ENCODE measurements around the gene KITLG.
"Not testable (repeated sequence)": the region's sequence is repeated elsewhere in the genome, so short reads cannot be mapped to it uniquely, and the experiment has no call there.

KITLG gene

DNA sequence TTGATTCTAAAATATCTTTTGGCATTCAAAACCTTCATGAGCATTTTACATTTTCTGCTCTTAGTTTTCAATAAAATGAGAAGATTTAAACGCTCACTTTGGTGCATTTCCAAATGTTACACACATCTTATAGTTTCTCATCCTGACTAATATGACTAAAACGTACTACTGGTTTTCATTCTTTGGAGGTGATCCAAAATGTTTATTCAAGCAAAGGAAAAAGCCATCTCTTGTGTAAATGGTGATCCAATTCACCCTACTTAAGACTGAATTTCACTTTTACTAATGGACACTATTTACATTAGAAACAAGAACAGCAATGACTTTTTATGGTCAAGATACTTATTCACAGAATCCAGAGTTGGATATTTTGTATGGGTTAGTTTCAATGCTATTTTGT, 86.6 kb downstream of the KITLG start:
- DNase-seq (ENCODE audit: low spot score), result peak; percentile 45

DNA sequence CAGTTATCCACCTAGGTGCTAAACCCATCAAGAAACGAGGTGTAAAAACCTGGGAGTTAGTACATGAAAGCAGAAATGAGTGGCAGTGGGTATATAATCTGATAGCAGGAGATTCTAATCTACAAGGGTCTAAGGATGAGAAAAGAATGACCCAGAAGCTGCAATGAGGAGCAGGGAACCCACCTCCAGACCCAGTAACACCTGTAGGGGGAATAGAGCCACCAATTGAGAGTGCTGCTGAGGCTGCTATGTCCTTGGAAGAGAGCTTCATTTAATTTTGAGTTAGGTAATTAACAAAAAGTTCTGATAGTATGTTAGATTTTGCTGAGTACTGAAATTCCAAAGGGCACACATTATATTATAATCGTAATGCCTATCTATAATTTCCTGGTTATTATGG, 89.8 kb downstream of the KITLG start:
- no peak for DNase-seq (ENCODE audit: low spot score)

DNA sequence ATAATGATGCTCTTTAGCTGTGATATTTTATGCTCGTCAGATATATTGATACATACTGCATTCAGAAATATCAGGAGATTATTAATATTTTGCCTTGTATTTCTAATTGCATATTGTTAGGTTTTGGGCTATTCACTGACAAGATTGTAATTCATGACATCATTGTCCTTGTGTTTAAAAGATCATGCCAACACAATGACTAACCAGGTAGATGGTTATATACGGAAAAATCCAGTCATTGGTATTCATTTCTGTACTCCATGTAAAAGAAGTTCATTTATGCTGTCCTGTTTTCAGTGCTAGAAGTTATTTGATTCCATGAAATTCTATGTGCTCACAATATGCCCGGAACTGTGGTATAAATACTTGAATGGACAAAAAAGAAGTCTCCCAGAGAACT, 107.5 kb downstream of the KITLG start:
- peak; percentile 22 for DNase-seq (ENCODE audit: low spot score)

DNA sequence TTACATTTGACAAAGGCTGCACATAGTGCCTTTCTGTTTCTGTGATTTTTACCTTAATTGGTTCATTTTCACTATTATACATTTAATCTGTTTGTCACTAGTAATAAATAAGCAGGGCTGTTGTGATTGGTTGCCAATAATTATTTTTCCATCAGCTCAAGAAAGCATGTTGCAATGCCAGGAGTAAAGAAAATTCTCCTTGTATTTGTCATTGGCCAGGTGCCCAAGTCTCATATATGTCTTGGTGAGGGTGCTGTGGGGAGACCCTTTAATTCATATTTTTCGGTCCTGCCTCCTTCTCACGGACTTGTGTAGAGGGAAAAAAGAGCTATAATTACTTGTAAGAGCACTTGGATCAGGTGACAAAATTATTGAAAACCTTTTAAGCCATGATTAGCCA, 108.0 kb downstream of the KITLG start:
- no peak for DNase-seq (ENCODE audit: low spot score)

DNA sequence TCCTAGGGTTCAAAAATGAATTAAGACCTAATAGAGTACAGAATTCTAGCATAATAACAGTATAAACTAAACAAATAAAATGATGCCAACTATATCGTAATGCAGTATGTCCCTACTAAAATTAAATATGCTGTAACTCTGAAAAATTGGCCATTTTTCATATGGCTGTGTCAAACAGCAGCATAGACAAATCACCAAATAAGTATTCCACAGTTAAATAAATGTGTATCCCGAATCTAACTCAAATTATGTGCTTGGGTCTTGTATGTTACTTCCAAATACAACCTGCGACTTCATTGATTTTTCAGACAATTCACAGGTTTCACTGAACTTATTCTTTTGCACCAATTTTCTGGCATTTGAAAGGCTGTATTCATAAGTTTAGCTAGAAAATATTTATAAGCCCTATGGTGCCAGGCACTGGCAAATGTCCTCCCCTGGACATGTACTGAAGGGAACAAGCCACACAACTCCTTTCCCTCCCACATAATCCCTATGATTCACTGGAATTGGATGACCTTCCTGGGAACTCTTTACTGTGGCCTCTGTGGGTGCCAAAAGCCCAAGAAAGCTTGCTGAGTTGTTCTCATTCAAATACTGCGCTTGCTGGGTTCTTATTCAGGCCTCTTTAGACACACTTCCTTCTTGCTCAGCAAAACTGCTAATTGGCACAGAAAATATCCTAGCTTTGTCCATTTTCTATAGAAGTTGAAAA, 108.8 kb downstream of the KITLG start:
- peak; percentile 78 for DNase-seq (ENCODE audit: low spot score)

DNA sequence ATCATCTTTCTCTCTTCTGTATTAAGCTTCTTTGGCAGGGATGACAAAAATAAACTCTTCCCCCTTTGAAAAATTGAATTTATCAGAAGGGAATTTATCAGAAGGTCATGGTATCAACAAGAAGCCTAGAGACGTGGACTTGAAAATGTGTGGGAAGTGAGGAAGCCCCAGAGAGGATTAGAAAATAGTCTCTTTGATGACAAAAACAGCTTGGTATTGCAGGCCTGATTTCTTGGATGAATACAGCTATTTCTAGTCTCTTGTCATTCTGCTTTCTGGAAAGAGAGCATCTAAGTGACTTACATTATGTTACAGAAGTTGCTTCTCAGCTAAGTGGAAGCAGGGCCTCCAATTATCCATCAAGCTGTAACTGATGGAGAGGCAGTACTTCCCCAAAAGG, 111.1 kb downstream of the KITLG start:
- no peak for DNase-seq (ENCODE audit: low spot score)

DNA sequence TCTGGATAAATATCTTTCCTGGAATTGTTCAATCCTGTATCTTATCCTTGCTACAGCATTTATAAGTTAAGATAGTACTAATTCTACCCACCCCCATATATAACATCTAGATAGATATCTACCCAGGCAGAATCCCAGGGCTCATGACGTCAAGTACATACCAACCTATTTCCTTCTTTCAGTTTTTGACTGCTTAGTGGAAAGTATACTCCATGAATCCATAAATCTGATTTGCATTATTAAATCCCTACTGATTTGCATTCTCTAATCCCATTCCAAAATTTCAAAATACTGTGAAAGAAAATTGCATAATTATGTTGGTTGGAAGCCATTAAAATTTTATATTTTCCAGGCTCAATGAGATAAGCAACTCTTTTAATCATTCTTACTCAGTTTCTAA, 111.7 kb downstream of the KITLG start:
- no peak for DNase-seq (ENCODE audit: low spot score)

DNA sequence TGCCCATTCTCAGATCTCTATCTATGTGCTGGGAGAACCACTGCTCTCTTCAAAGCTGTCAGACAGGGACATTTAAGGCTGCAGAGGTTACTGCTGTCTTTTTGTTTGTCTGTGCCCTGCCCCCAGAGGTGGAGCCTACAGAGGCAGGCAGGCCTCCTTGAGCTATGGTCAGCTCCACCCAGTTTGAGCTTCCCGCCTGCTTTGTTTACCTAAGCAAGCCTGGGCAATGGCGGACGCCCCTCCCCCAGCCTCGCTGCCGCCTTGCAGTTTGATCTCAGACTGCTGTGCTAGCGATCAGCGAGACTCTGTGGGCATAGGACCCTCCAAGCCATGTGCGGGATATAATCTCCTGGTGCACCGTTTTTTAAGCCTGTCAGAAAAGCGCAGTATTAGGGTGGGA, 113.6 kb downstream of the KITLG start:
- DNase-seq (ENCODE audit: low spot score), result not testable (repeated sequence)

DNA sequence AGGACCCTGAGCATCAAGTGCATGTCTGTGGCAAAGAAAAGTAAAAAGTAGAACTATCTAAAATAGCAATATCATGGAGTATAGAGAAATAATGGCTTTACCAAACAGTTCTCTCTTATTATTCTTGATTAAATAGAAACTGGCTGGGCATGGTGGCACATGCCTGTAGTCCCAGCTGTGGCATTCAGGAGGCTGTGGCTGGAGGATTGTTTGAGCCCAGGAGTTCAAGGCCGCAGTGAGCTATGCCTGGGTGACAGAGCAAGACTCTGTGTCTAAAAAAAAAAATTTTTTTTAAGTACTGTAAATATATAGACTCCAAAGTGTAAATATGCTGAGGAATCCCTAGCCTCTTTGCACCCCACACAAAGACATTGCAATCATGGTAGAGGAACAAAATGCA, 121.9 kb downstream of the KITLG start:
- DNase-seq (ENCODE audit: low spot score), result no peak

DNA sequence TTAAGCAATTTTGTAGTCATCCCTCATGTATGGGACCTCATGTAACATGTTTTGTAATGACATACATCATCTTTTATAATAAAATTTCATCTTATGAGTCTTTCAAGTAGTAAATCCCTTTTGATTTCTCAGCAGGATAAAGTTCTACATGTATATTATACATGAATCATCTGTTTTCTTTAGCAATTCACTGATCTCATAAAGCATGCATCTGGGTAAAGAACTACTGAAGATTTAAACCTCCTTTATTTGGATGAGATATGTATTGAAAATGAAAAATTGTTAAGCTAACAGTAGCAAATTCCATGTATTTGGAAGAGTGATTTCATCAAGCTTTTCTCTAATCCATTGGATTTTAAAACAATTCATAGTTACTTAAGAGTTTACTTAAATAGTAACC, 126.9 kb downstream of the KITLG start:
- no peak for DNase-seq (ENCODE audit: low spot score)

DNA sequence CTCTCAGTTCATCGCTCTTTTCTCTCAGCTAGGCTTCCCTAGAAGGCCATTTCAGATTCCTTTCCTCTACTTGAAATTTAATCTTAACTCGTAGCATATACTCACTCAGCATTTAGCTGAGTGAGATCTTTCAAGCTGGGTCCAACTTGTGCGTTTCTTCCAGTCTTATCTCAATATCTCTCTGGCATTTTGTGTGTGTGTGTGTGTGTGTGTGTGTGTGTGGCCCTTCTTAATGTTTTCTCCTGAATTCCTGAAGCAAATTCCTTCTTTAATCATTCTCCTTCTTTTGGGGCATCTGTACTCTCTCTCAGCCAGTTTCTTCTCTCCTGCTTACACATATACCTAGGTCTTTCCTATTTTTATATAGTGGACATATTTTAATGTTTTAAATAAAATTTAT, 129.1 kb downstream of the KITLG start:
- no peak for DNase-seq (ENCODE audit: low spot score)

DNA sequence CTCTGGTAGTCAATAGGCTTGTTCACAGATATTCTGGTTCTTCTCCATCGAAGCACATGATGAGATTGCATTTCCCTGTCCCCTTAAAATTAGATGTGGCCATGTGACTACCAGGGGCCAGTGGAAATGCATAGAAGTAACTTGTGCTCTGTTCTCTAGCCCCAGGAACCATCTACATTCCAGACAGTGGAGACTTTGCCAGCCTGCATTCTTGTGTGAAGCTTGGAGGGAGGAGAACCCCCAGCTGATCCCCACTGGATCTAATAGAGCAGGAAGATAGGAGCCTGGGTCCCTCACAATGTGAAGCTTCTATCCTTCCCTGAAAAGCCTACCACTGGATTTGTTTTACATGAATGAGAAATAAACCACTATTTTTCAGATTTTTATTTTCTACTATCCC, 130.1 kb downstream of the KITLG start:
- DNase-seq (ENCODE audit: low spot score), result no peak

DNA sequence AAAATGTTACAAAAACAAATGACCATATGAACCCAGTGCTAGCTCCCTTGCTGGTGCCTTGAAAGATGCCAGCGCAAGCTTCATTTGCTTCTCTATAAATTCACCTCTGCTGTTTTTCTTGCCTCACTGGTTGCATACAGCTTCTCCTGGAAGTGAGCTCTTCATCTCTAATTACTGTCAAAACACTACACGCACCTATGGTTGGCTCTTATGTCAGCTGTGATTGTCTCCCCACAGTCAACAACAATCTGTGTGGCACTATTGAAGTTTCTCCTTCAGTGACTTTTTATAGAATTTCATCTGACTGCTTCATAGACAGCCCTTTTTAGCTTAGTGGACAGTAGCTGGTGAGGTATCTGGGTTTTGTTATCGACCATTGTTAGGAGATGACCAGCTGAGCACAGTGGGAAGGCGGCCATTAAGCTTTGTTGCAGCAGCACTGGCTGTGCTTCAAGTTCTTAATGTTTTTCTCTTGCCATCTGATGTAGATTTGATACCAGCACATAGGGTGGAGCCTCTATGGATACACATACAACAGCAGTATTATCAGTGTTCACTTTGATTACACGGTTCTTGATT, 131.8 kb downstream of the KITLG start:
- no peak for DNase-seq (ENCODE audit: low spot score)

DNA sequence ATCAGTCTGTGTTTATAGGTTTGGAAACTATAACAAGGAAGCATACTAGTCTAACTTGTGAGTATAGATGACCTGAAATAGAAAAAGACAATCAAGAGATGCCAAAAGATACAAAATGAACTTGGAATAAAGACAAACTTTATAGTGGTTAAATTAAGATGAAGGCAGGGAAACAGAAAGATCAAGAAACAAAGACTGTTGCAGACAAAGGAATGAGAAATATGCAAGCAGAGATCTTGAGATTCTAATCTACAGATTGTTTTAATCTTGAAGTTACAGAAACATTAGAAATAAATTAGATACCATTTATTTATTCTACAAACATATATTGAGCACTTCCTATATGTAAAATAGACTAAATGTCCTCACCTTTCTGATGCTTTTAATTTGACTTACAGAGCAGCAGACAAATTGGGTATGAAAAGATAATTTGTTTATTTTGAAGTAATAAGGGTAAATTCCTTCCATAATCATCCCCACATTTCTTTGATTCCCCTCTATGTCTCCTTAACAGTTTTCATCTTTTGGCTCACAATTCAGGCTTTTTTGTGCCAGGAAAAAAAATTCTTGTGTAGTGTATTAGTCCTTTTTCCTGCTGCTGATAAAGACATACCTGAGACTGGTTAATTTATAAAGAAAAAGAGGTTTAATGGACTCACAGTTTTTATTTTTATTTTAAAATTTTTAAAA, 134.4 kb downstream of the KITLG start:
- DNase-seq (ENCODE audit: low spot score), result no peak

DNA sequence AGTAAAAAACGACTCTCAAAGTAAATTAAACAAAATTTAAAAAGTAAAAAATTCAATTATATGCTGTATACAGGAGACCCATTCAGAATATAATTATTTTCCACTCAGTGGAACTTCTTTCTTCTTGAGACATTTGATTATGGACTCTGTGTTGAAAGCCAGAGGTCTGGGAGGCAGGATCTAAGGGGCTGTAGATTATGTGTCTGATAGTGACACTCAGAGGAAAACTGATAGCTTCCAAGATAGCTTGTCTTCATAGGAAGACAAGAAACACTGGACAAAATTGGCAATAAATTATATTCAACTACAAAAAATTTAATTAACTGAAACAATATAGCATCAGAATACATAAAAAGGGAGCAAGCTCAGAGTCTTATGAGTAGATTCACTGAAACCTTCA, 135.8 kb downstream of the KITLG start:
- DNase-seq (ENCODE audit: low spot score), result no peak
